ENCODE data around the gene ISCU.

The ISCU gene

GRCh38 chr12:108562348-108563135 lies at the start of gene ISCU:
ISCU (plus strand) TSS chr12:108562596; CDS start chr12:108562623, 27 bp downstream.
- H3K4me3 Mint-ChIP-seq = peak within 1 kb of the TSS; percentile 99 to 100
- H3K9me3 Mint-ChIP-seq = no peaks in the 10 kb centered on the region
- ATAC-seq = peak; percentile 66
- peak within 1 kb of the TSS; percentile 100 for H3K27ac Mint-ChIP-seq
- DNase-seq = peak; percentile 99
- H3K27me3 Mint-ChIP-seq = no peaks in the 10 kb centered on the region
- H3K4me1 Mint-ChIP-seq = peaks cover 48% of the 10 kb centered on the region

- no peaks in the 10 kb centered on the region for H3K27me3 Mint-ChIP-seq
- DNase-seq = no peak
- peak; percentile 48 for ATAC-seq
- H3K27ac Mint-ChIP-seq = peak overlapping the region; percentile 93
- H3K4me3 Mint-ChIP-seq = peak overlapping the region; percentile 91
- no peaks in the 10 kb centered on the region for H3K9me3 Mint-ChIP-seq
- peaks cover 46% of the 10 kb centered on the region for H3K4me1 Mint-ChIP-seq
Observed at GRCh38 chr12:108514468-108514972, 47.9 kb upstream of the ISCU start.

GRCh38 chr12:108514973-108515814 lies 47.2 kb upstream of the ISCU start, which contains the start of gene FICD:
FICD (plus strand) TSS chr12:108515277; CDS start chr12:108516973, 1,696 bp downstream.
- Mint-ChIP-seq H3K27ac (peak within 1 kb of the TSS; percentile 93 to 97), H3K9me3 (no peaks in the 10 kb centered on the region), H3K4me3 (peak within 1 kb of the TSS; percentile 91), H3K27me3 (no peaks in the 10 kb centered on the region), H3K4me1 (peaks cover 46% of the 10 kb centered on the region)
- DNase-seq = peak; percentile 96 to 98
- peak; percentile 92 for ATAC-seq

- DNase-seq = no peak
- Mint-ChIP-seq H3K9me3 (no peaks in the 10 kb centered on the region), H3K4me3 (peak overlapping the region; percentile 91), H3K27ac (peak overlapping the region; percentile 87 to 93), H3K4me1 (peaks cover 46% of the 10 kb centered on the region), H3K27me3 (no peaks in the 10 kb centered on the region)
- ATAC-seq = no peak
Observed at GRCh38 chr12:108515916-108516315, 46.5 kb upstream of the ISCU start.

- Mint-ChIP-seq H3K4me3 (peak overlapping the region; percentile 91), H3K4me1 (peaks cover 42% of the 10 kb centered on the region), H3K27me3 (no peaks in the 10 kb centered on the region), H3K9me3 (no peaks in the 10 kb centered on the region), H3K27ac (peak overlapping the region; percentile 87 to 93)
- ATAC-seq = no peak
- DNase-seq = no peak
Observed at GRCh38 chr12:108516511-108517275, 45.7 kb upstream of the ISCU start.

- Mint-ChIP-seq H3K4me3 (peak overlapping the region in 1 of 2 donors; percentile 28), H3K27me3 (no peaks in the 10 kb centered on the region), H3K27ac (peak overlapping the region; percentile 53 to 91), H3K4me1 (peaks cover 35% of the 10 kb centered on the region), H3K9me3 (no peaks in the 10 kb centered on the region)
- ATAC-seq (no peak), DNase-seq (no peak)
Observed at GRCh38 chr12:108517288-108518100, 44.9 kb upstream of the ISCU start.

GRCh38 chr12:108518101-108518715 lies 44.2 kb upstream of the ISCU start:
- peak overlapping the region; percentile 39 to 53 for H3K27ac Mint-ChIP-seq
- ATAC-seq (no peak), DNase-seq (no peak)
- H3K4me1 Mint-ChIP-seq = peaks cover 35% of the 10 kb centered on the region
- no peak overlapping the region for H3K4me3 Mint-ChIP-seq
- H3K27me3 Mint-ChIP-seq = no peaks in the 10 kb centered on the region
- H3K9me3 Mint-ChIP-seq = no peaks in the 10 kb centered on the region

- DNase-seq (no peak), ATAC-seq (no peak)
- H3K4me1 Mint-ChIP-seq = peaks cover 32% of the 10 kb centered on the region
- H3K27me3 Mint-ChIP-seq = no peaks in the 10 kb centered on the region
- no peaks in the 10 kb centered on the region for H3K9me3 Mint-ChIP-seq
- peak overlapping the region in 1 of 2 donors; percentile 39 for H3K27ac Mint-ChIP-seq
- H3K4me3 Mint-ChIP-seq = no peak overlapping the region
Observed at GRCh38 chr12:108518716-108519496, 43.5 kb upstream of the ISCU start.

- ATAC-seq (no peak), DNase-seq (no peak)
- H3K27me3 Mint-ChIP-seq = no peaks in the 10 kb centered on the region
- peaks cover 26% of the 10 kb centered on the region for H3K4me1 Mint-ChIP-seq
- no peak overlapping the region for H3K27ac Mint-ChIP-seq
- H3K4me3 Mint-ChIP-seq = no peak overlapping the region
- no peaks in the 10 kb centered on the region for H3K9me3 Mint-ChIP-seq
Observed at GRCh38 chr12:108519558-108519957, 42.8 kb upstream of the ISCU start.

GRCh38 chr12:108523365-108523764 lies 39.0 kb upstream of the ISCU start:
- ATAC-seq = no peak
- no peaks in the 10 kb centered on the region for H3K9me3 Mint-ChIP-seq
- H3K27me3 Mint-ChIP-seq = no peaks in the 10 kb centered on the region
- peaks cover 16% of the 10 kb centered on the region for H3K4me1 Mint-ChIP-seq
- no peak overlapping the region for H3K4me3 Mint-ChIP-seq
- DNase-seq = no peak
- H3K27ac Mint-ChIP-seq = no peak overlapping the region

GRCh38 chr12:108525681-108526080 lies 36.7 kb upstream of the ISCU start:
- H3K27ac Mint-ChIP-seq = peak overlapping the region in 1 of 2 donors; percentile 72
- no peaks in the 10 kb centered on the region for H3K9me3 Mint-ChIP-seq

GRCh38 chr12:108526482-108527165 lies 35.8 kb upstream of the ISCU start:
- no peak for DNase-seq
- no peaks in the 10 kb centered on the region for H3K27me3 Mint-ChIP-seq
- H3K4me1 Mint-ChIP-seq = peaks cover 16% of the 10 kb centered on the region
- no peak overlapping the region for H3K4me3 Mint-ChIP-seq
- H3K27ac Mint-ChIP-seq = peak overlapping the region; percentile 51 to 69
- H3K9me3 Mint-ChIP-seq = no peaks in the 10 kb centered on the region
- peak; percentile 54 for ATAC-seq

More at GRCh38 chr12:108525681-108526080, 36.7 kb upstream of the ISCU start:
- DNase-seq (no peak), ATAC-seq (no peak)
- H3K27me3 Mint-ChIP-seq = no peaks in the 10 kb centered on the region
- no peak overlapping the region for H3K4me3 Mint-ChIP-seq
- peaks cover 16% of the 10 kb centered on the region for H3K4me1 Mint-ChIP-seq

GRCh38 chr12:108527166-108527496 lies 35.3 kb upstream of the ISCU start:
- H3K27me3 Mint-ChIP-seq = no peaks in the 10 kb centered on the region
- DNase-seq (no peak), ATAC-seq (no peak)
- H3K4me3 Mint-ChIP-seq = no peak overlapping the region
- H3K9me3 Mint-ChIP-seq = no peaks in the 10 kb centered on the region
- H3K27ac Mint-ChIP-seq = peak overlapping the region; percentile 8 to 51
- H3K4me1 Mint-ChIP-seq = peaks cover 16% of the 10 kb centered on the region
